HepG2 (cell line): ENCODE measurements around the gene RSPH1. TPM values are rescaled to one million over a fixed set of nuclear protein-coding genes. Genes with fewer than 3 reads are reported as not detected.

Experiments used
- ATAC-seq: fragments of 200-7000 bp; cut with Tn5 transposase; 3 replicates; pipeline ENCODE4 v1.9.1; 2020; ENCODE audit warnings: mild to moderate bottlenecking, moderate library complexity
- BruUV-seq: library from RNA; stranded (reverse); fragments of 400-500 nt; replicated peaks from 2 replicates; lab custom pipeline; 2021; lab: Mats Ljungman, UMichigan
- CTCF ChIA-PET: fragments of 300-600 bp; formaldehyde crosslinking; extraction: SDS; loops from one replicate; lab custom pipeline; 2021; ENCODE audit warnings: low total read pairs, inconsistent platforms, low intra/inter-chr PET ratio; lab: Yijun Ruan, JAX
- POLR2A ChIA-PET: fragments of 350-600 bp; sonication (Branson Sonifier 250); formaldehyde crosslinking; loops from one replicate; lab custom pipeline; 2020; ENCODE audit warnings: antibody characterized with exemption, inconsistent platforms; lab: Yijun Ruan, JAX
- DNase-seq: peaks from one replicate; pipeline ENCODE4 v3.0.0-alpha.2; 2015; ENCODE audit warnings: low spot score
- FAIRE-seq: peaks from 3 replicates; lab custom pipeline; 2011; peaks lifted over from hg19 to GRCh38; lab: Jason Lieb, UNC
- H2AFZ ChIP-seq: one replicate; pipeline ENCODE4 v1.6.1; 2011; ENCODE audit warnings: low read length, inconsistent platforms
- H3K27ac ChIP-seq: fragments of 300-600 bp; 3 replicates; pipeline ENCODE4 v1.8.0; 2011; ENCODE audit warnings: mixed run types, mild to moderate bottlenecking, mixed read lengths, low read length, inconsistent platforms; ENCODE audit not compliant: insufficient read depth; ENCODE audit errors: extremely low read length
- H3K27me3 ChIP-seq, 2 experiments: fragments of 200-600 bp in 1 of 2; 2 replicates in 1 of 2; 3 replicates in 1 of 2; pipeline versions ENCODE4 v1.6.0 to v1.8.0; 2011; ENCODE audit warnings: low read length in 2 of 2, mild to moderate bottlenecking in 2 of 2, moderate library complexity in 2 of 2, inconsistent platforms in 1 of 2; ENCODE audit not compliant: insufficient read depth in 2 of 2, control insufficient read depth in 1 of 2
- H3K36me3 ChIP-seq, 2 experiments: fragments of 200-600 bp in 1 of 2; replicated peaks in 1 of 2; 2 replicates in 1 of 2; 3 replicates in 1 of 2; pipeline versions ENCODE4 v1.5.1 to v1.8.0; 2011; ENCODE audit warnings: low read length in 2 of 2, inconsistent platforms in 1 of 2; ENCODE audit not compliant: insufficient read depth in 2 of 2, control insufficient read depth in 1 of 2
- H3K4me1 ChIP-seq: 2 replicates; pipeline ENCODE4 v1.5.1; 2012; ENCODE audit warnings: low read length, inconsistent platforms; ENCODE audit not compliant: insufficient read depth
- H3K4me2 ChIP-seq: 2 replicates; pipeline ENCODE4 v1.6.0; 2011; ENCODE audit warnings: low read depth, low read length, inconsistent platforms
- H3K4me3 ChIP-seq, 3 experiments: fragments of 200-600 bp in 1 of 3; sonication (generic), shearing (Covaris generic) in 1 of 3; replicated peaks in 1 of 3; 2 replicates each; pipeline ENCODE4 v1.5.1; 2011 to 2016; ENCODE audit warnings: low read length in 3 of 3, inconsistent platforms in 2 of 3, low read depth in 2 of 3, mild to moderate bottlenecking in 2 of 3, control low read depth in 1 of 3, mixed read lengths in 1 of 3; ENCODE audit not compliant: insufficient read depth in 1 of 3
- H3K79me2 ChIP-seq: one replicate; pipeline ENCODE4 v1.6.1; 2011; ENCODE audit warnings: low read length, inconsistent platforms; ENCODE audit not compliant: insufficient read depth
- H3K9ac ChIP-seq: 2 replicates; pipeline ENCODE4 v1.6.0; 2011; ENCODE audit warnings: mild to moderate bottlenecking, low read depth, low read length, inconsistent platforms; ENCODE audit not compliant: insufficient read depth
- H3K9me3 ChIP-seq: 2 replicates; pipeline ENCODE4 v1.5.1; 2012; ENCODE audit warnings: mild to moderate bottlenecking, low read length
- H4K20me1 ChIP-seq: 2 replicates; pipeline ENCODE4 v1.6.0; 2011; ENCODE audit warnings: inconsistent platforms, mild to moderate bottlenecking, low read length, moderate library complexity; ENCODE audit not compliant: insufficient read depth
- AHR ChIP-seq: IDR thresholded peaks from 2 replicates; pipeline ENCODE4 v1.6.1; 2018; ENCODE audit warnings: missing genetic modification reagents, missing compliant biosample characterization
- CERS6 ChIP-seq: sonication (generic); formaldehyde crosslinking; IDR thresholded peaks from 2 replicates; pipeline ENCODE4 v1.5.0; 2020; ENCODE audit warnings: missing genetic modification reagents
- ETV6 ChIP-seq: sonication (generic); formaldehyde crosslinking; conservative IDR thresholded peaks from 2 replicates; pipeline ENCODE4 v1.4.0; 2020; ENCODE audit warnings: missing genetic modification reagents
- FOSL2 ChIP-seq: sonication (generic); formaldehyde crosslinking; IDR thresholded peaks from 2 replicates; pipeline ENCODE4 v1.4.0; 2020; ENCODE audit warnings: missing genetic modification reagents
- KLF6 ChIP-seq: IDR thresholded peaks from 2 replicates; pipeline ENCODE4 v1.8.0; 2016; ENCODE audit warnings: missing biosample characterization, missing genetic modification reagents
- MAFG ChIP-seq: sonication (generic); formaldehyde crosslinking; IDR thresholded peaks from 2 replicates; pipeline ENCODE4 v1.5.1; 2020; ENCODE audit warnings: mild to moderate bottlenecking, missing genetic modification reagents
- MXI1 ChIP-seq: IDR thresholded peaks from 3 replicates; pipeline ENCODE4 v1.6.1; 2012; ENCODE audit warnings: low read depth, low read length, inconsistent platforms, borderline replicate concordance
- NFIB ChIP-seq: sonication (generic); formaldehyde crosslinking; IDR thresholded peaks from 2 replicates; pipeline ENCODE4 v1.9.0; 2021; ENCODE audit warnings: missing genetic modification reagents, mild to moderate bottlenecking, borderline replicate concordance
- RBM39 ChIP-seq: fragments of 200-400 bp; formaldehyde crosslinking; IDR thresholded peaks from one replicate; pipeline ENCODE4 v1.6.1; 2018; ENCODE audit warnings: antibody characterized with exemption, mild to moderate bottlenecking, low read depth, low read length; ENCODE audit not compliant: poor library complexity, severe bottlenecking
- SNAPC5 ChIP-seq: sonication (generic); formaldehyde crosslinking; IDR thresholded peaks from 2 replicates; pipeline ENCODE4 v1.8.1; 2023; ENCODE audit warnings: mild to moderate bottlenecking, missing genetic modification reagents, borderline replicate concordance
- TBP ChIP-seq: sonication (generic); formaldehyde crosslinking; IDR thresholded peaks from 2 replicates; pipeline ENCODE4 v1.5.0; 2020; ENCODE audit warnings: missing genetic modification reagents
- TCF7L2 ChIP-seq: IDR thresholded peaks from 2 replicates; pipeline ENCODE4 v1.6.1; 2011; ENCODE audit warnings: mild to moderate bottlenecking, low read depth, low read length, moderate library complexity
- ZBTB1 ChIP-seq: sonication (generic); formaldehyde crosslinking; IDR thresholded peaks from 2 replicates; pipeline ENCODE4 v1.4.0; 2020; ENCODE audit warnings: missing genetic modification reagents, borderline replicate concordance
- ZBTB33 ChIP-seq: sonication (generic); formaldehyde crosslinking; IDR thresholded peaks from 2 replicates; pipeline ENCODE4 v1.4.0; 2020; ENCODE audit warnings: missing genetic modification reagents
- ZFP37 ChIP-seq: sonication (generic); formaldehyde crosslinking; IDR thresholded peaks from 2 replicates; pipeline ENCODE4 v1.4.0; 2020; ENCODE audit warnings: missing genetic modification reagents, borderline replicate concordance
- ZNF597 ChIP-seq: sonication (generic); formaldehyde crosslinking; IDR thresholded peaks from 2 replicates; pipeline ENCODE4 v1.5.0; 2020; ENCODE audit warnings: missing genetic modification reagents
- ZNF670 ChIP-seq: sonication (generic); formaldehyde crosslinking; IDR thresholded peaks from 2 replicates; pipeline ENCODE4 v1.8.0; 2022; ENCODE audit warnings: mild to moderate bottlenecking, missing genetic modification reagents, borderline replicate concordance
- WGBS: methylation state at CpG from one replicate; pipeline ENCODE4 v1.1.6; 2017; ENCODE audit warnings: low lambda C conversion rate; 5-methylcytosine and 5-hydroxymethylcytosine counted together
- in situ Hi-C: cut with HindIII; loops from 2 replicates; pipeline ENCODE4 v1.10.0; 2017; ENCODE audit warnings: low pct_unique_long_range_greater_than_20kb; ENCODE audit not compliant: extremely low pct_ligation_motif_present
- intact Hi-C: fragments of 100-400 bp; cut with micrococcal nuclease; formaldehyde crosslinking; loops from one replicate; pipeline ENCODE4 v1.10.0; 2022; ENCODE audit not compliant: unreplicated experiment
- polyA plus RNA-seq, 8 experiments: library from polyadenylated mRNA; depleted of rRNA in 3 of 8; stranded (reverse) in 7 of 8; unstranded in 1 of 8; fragments of >200 nt; fragmentation: Illumina TruSeq in 4 of 8; extraction: Trizol in 4 of 8; gene quantifications; 2 replicates each; pipeline versions ENCODE4 v1.2.1 to v1.2.3, GENCODE V29; 2011 to 2016; ENCODE audit warnings: low read depth in 4 of 8, missing spikeins in 1 of 8, mixed read lengths in 1 of 8; ENCODE audit not compliant: insufficient read depth in 1 of 8
- total RNA-seq, 5 experiments: library from RNA; depleted of rRNA; stranded (reverse); fragments of >200 nt; fragmentation: Illumina TruSeq; extraction: Trizol; gene quantifications; 2 replicates each; pipeline ENCODE4 v1.2.3, GENCODE V29; 2016; ENCODE audit warnings: low read depth in 1 of 5

The RSPH1 gene
- total and polyA plus RNA-seq, 2 of the 13 experiments (the other 11 are each of a cell fraction or from before 2014, with no cell fraction given) = not detected

GRCh38 chr21:42521384-42521783 is 25.4 kb upstream of the RSPH1 start:
- no peaks in the 10 kb centered on the region for H4K20me1 ChIP-seq
- intact Hi-C loops (no loop called here), in situ Hi-C loops (no loop called here)
- TF ChIP-seq TCF7L2 = no peak
- TF ChIP-seq ZBTB1 (CRISPR knock-in tag) = no peak
- TF ChIP-seq ZFP37 (CRISPR knock-in tag) = no peak
- no peak for TF ChIP-seq ZNF597
- TF ChIP-seq MXI1 = no peak
- TF ChIP-seq AHR (CRISPR knock-in tag) = no peak
- TF ChIP-seq CERS6 (CRISPR knock-in tag) = no peak
- no peak for TF ChIP-seq MAFG (CRISPR knock-in tag)
- no peak for TF ChIP-seq FOSL2
- no peak for TF ChIP-seq RBM39
- no peak for TF ChIP-seq KLF6
- TF ChIP-seq ETV6 (CRISPR knock-in tag) = no peak
- no peak for TF ChIP-seq ZBTB33 (CRISPR knock-in tag)
- TF ChIP-seq ZNF670 = no peak
- no peak for TF ChIP-seq SNAPC5 (CRISPR knock-in tag)
- TF ChIP-seq TBP (CRISPR knock-in tag) = no peak
- TF ChIP-seq NFIB (CRISPR knock-in tag) = no peak
- H3K36me3 ChIP-seq = no peaks in the 10 kb centered on the region
- no peak for FAIRE-seq
- H3K27ac ChIP-seq = no peak overlapping the region
- ChIA-PET POLR2A (no interaction called here), CTCF (no interaction called here)
- ATAC-seq = no peak
- DNase-seq = no peak
- H3K9me3 ChIP-seq = no peaks in the 10 kb centered on the region
- no peak overlapping the region for H3K4me2 ChIP-seq
- WGBS = 64% methylated on average over 1 of the region's 1 CpG
- no peak overlapping the region for H3K4me3 ChIP-seq
- H2AFZ ChIP-seq = no peak overlapping the region
- H3K27me3 ChIP-seq = peaks cover 2 to 12% of the 10 kb centered on the region in 2 experiments; a peak in 2 of 5 replicates
- H3K79me2 ChIP-seq = no peaks in the 10 kb centered on the region
- no peak overlapping the region for H3K9ac ChIP-seq
- H3K4me1 ChIP-seq = peaks cover 26% of the 10 kb centered on the region
- BruUV-seq = no TSS peak
